GM12892 (cell line): Measurements from ENCODE around the gene RGS17.

Experiments used
- DNase-seq: peaks from one replicate; pipeline ENCODE4 v3.0.0; 2011; ENCODE audit not compliant: insufficient read length
- FAIRE-seq: peaks from 2 replicates; lab custom pipeline; 2011; peaks lifted over from hg19 to GRCh38; lab: Jason Lieb, UNC
- POLR2A ChIP-seq: IDR thresholded peaks from 2 replicates; pipeline ENCODE4 v1.6.1; 2011; ENCODE audit warnings: low read depth, low read length, control low read depth
- POLR2AphosphoS5 ChIP-seq: IDR thresholded peaks from 2 replicates; pipeline ENCODE4 v1.6.1; 2011; ENCODE audit warnings: low read depth, low read length, control low read depth
- TAF1 ChIP-seq: IDR thresholded peaks from 2 replicates; pipeline ENCODE4 v1.6.1; 2011; ENCODE audit warnings: low read depth, mild to moderate bottlenecking, control low read depth, low read length, borderline replicate concordance

RGS17 gene

DNA sequence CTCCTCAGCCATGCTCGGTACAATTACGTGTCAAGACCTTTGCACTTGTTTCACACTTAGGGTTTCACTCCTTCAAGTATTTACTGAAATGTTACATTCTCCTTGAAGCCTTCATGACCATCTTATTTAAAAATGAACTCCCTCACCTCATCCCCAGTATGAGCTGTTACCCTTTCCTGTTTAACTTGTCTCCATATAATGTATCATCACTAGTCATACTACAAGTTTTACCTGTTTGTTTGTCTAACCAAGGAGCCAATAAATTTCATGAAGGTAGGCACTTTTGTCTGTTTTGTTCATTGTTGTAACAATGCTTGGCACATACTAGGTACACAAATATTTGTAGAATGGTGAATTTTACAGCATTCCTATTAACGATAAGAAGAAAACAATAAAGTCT is 82.5 kb downstream of the RGS17 start:
- TF ChIP-seq TAF1 (no peak), POLR2AphosphoS5 (no peak), POLR2A (no peak)

DNA sequence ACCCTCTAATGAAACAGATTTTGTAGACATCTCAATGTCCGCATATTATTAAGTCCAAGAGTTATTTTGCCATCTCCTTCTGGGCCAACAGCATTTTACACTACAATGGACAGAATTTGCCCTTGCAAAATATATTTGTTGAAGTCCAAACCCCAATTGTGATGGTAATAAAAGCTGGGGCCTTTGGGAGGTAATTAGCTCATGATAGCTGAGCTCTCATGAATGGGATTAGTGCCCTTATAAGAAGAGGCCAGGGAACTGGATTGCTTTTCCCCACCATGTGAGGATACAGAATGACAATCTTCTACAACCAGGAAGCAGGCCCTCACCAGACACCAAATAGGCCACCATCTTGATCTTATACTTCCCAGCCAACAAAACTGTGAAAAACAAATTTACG is 83.7 kb downstream of the RGS17 start:
- DNase-seq (no peak), FAIRE-seq (no peak)
- no peak for TF ChIP-seq POLR2AphosphoS5
- no peak for TF ChIP-seq TAF1
- TF ChIP-seq POLR2A = no peak

More for the DNA sequence above, 82.5 kb downstream of the RGS17 start:
- no peak for DNase-seq
- no peak for FAIRE-seq

DNA sequence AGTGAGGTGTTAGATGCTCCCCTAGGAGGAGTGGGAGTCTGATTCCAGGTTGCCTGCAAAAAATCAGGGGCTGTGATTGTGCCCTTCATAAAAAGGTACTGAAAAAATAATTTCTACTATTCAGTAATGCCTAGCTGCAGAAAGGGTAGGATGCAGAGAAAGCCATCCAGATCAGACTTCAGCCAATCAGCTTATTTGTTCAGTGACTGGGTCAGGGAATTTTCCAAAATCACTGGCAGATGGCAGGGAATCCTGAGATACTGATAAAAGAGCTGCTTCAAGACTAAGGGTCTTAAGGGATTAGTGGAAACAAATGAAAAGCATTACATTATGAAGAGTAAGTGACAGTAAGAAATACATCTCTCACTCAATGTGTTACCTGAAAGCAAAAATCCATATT is 85.8 kb downstream of the RGS17 start:
- FAIRE-seq = no peak
- TF ChIP-seq TAF1 (no peak), POLR2AphosphoS5 (no peak), POLR2A (no peak)
- no peak for DNase-seq

DNA sequence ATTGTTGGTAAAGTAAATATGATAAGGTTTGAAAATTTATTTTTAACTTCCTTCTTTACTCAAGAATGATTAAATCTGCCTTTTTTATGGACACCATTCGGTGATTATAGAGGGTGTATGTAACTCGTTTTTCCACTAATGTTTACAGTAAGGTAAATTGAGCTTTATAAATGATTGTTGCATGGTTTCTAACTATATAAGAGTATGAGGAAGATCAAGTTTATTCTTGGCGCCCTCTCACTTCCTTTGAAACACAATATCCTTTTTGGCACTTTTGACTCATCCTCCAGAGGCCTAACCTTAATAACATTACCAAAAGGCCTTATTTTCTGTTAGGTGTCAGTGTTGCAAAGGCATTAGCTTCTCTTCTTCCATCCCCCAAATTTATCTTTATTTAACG is 86.8 kb downstream of the RGS17 start:
- DNase-seq (no peak), FAIRE-seq (no peak)

DNA sequence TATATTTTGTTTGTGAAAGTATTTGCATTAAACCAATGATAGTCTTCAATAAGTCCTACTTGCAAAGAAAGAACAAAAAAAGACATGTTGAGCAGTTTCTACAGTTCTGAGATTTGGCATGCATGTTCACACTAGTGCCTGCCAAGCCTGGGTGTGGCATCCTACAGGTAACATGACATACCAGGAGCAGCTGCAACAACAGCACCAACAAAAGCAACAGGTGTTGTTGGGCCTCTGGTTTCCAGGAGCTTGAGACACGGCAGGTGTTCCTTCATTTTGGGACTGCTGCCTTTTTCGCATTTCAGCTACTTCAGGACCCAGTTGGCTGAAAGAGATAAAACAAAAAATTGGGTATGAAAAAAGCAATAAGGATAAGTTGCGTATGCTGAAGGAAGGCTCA is 87.4 kb downstream of the RGS17 start:
- TF ChIP-seq POLR2AphosphoS5 (no peak), TAF1 (no peak), POLR2A (no peak)
- DNase-seq (no peak), FAIRE-seq (no peak)

More for the DNA sequence above, 86.8 kb downstream of the RGS17 start:
- TF ChIP-seq TAF1 = no peak

DNA sequence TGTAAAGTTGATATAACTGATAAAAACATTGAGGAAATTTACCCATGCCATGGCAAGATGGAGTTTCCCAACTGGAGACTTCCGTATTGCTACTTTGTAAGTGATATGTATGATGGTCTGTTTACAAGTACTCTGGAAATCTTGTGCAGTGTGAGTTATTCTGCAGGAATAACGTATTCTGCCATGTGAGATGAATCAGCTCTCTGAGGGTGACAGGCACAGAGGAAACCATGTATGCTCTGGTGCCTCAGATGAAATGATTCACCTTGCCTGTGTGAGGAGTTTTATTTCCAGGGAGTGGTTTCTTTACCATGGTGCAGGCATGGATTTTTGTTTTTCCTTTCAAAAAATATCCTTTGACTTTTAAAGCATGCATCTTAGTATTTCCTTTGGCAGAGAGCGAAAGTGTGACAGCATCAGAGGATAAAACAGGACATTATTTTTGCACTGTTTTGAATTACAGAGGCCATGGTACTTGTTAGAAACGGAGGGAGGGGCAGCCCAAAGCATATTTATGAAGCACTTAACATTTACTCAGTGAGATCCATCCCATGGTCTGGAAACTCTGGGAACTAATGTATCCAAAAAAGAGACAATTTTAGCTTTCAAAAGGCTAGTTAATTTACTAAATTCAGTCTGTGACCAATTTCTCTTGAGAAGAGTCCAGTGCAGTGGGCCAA is 92.6 kb downstream of the RGS17 start:
- no peak for FAIRE-seq
- TF ChIP-seq TAF1 (no peak), POLR2AphosphoS5 (no peak), POLR2A (no peak)
- no peak for DNase-seq

DNA sequence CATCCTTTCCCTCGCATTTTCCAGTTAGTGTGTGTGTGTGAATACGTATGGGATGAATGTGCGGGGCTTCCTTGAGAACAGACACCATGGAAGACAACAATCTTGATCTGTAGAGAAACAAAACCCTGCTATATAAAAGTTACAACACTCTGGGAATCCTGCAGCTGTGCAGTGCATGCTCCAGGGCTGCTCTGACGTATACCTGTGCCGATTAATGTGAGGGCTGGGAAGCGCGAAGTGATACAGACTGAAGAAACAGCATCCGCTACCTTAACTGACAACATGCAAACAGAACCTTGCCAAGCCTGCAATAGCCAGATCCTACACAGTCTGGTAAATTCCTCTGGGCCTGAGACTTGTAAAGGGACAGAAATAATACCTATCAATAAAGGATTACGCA is 96.9 kb downstream of the RGS17 start:
- DNase-seq (no peak), FAIRE-seq (no peak)
- no peak for TF ChIP-seq POLR2AphosphoS5
- no peak for TF ChIP-seq POLR2A
- no peak for TF ChIP-seq TAF1

DNA sequence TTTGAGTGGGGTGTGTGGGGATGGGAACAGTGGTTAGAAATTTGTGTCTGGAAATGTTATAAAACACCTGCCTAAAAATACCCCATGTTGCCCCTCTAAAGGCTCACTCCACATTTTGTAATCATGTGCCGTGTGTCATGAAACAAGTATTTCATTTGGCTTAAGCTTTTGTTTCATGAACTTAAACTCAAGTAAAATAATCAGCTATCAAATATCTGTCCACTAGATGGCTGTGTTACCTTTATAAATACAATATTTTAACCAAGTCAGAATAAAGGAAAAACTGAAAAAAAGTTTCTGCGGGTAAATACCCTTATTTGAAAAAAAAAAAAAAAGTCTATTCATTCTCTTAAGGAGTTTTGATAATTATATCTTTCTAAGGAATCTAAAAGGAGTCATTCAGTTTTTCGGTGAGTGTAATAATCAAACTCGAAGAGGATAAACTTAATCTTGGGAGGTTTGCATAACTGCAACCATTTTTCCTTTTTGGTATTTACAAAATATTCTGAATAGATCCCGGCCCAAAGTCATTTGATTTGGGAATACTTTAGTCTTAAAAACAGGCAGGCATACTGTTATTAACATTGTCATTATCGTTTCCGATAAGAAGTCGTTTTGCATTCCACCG is 98.7 kb downstream of the RGS17 start:
- FAIRE-seq = no peak

DNA sequence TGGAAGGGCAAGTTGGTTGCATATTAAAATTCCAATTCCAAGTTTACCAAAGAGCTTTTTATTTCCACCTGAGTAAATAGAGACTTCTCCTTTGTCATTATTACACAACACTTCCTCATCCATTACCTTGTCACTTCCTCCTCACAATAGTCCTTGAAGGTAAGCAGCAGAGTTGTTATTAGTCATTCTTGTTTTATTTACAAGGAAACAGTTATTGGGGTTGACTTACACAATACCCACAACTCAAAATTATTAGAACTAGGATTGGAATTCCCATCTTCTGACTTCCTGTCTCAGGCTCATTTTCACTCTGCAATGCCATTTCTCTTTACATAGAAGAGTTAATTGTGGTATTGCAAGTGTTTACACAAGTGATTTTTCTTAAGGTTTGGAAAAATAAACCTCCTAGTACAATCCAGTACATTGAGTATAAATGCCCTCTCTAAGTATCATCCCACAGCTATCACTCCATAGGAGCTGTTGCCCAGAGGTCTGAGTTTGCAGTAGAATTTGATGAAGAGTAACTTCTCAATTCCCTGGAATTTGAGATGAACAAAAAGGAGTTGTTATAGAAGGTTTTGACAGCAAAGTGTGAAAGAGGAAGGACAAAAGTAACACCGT is 99.6 kb downstream of the RGS17 start:
- TF ChIP-seq POLR2AphosphoS5 = no peak
- DNase-seq (no peak), FAIRE-seq (no peak)

More for the DNA sequence above, 98.7 kb downstream of the RGS17 start:
- DNase-seq = no peak
- TF ChIP-seq POLR2A = no peak
- TF ChIP-seq POLR2AphosphoS5 = no peak
- no peak for TF ChIP-seq TAF1

DNA sequence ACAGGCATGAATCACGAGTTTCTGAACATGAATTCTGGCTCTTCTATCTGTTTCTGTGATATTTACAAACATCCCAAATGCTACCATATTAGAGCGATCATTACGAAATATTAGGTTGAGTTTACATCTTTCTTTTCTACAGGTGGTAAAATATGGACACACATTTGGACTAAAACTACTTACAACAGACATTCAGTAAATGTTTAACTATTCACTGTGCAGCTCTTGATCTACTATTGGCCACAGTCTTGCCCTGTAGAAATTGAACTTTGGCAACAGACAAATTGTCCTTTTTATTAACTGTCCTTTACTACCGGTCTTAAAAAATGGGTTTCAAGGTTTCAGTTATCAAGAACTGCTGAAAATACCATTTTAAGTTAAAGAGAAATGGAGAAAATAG is 102.1 kb downstream of the RGS17 start:
- no peak for TF ChIP-seq POLR2AphosphoS5
- no peak for TF ChIP-seq TAF1
- no peak for TF ChIP-seq POLR2A
- DNase-seq (no peak), FAIRE-seq (no peak)

DNA sequence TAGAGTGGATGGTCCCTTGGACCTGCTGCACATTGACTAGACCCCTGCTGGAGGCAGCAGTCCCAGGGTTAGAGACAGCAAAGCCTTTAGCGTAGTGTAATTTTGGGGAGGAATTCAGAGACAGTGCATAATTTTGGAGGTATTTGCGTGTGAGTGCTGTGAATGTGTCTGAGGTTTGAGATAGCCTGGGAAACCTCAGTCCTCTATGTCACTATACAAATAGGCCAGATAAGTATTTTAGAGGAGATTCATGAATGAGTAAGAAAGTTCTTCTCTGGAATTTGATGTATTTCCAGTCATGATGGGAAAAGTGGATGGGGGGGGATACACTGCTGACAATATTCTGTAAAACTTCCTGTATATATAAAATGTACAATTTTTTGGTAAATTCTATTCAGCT is 102.8 kb downstream of the RGS17 start:
- no peak for FAIRE-seq
- no peak for DNase-seq
- TF ChIP-seq TAF1 = no peak
- no peak for TF ChIP-seq POLR2AphosphoS5
- TF ChIP-seq POLR2A = no peak

DNA sequence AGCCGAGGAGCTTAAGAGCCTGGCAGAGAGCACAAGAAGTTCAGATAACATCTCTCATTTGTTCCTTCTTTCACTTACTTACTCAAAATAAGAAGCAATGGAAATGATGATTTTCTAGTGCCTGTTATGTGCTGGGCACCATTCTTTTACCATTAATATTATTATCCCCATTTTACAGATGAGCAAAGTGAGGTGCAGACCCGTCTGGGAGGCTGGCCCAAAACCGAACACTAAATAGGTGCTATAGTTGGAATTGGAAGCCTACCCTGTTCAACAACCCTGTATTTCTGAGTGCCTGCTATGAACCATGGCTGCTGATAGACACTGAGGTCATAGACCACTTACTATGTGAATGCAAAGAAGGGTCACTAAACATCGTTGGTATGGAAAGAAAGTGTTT is 103.6 kb downstream of the RGS17 start:
- FAIRE-seq (no peak), DNase-seq (no peak)
- TF ChIP-seq TAF1 (no peak), POLR2AphosphoS5 (no peak), POLR2A (no peak)

DNA sequence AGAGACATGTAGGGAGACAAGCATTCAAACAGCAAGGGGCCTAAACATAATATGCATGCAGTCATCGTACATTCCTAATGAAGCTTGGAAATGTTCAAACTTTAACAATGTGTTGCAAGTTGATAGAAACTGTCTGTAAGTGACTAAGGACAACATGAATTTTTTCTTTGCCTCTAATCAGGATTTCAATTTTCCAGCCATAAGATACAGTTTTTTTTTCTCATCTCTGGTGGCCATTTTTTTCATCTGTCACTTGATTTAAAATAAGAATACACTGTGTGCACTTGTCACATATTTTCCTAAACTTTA is 106.4 kb downstream of the RGS17 start:
- no peak for FAIRE-seq
- TF ChIP-seq TAF1 (no peak), POLR2A (no peak), POLR2AphosphoS5 (no peak)
- no peak for DNase-seq
